Measurements from ENCODE around the gene CPT1A. TPM values are rescaled to one million over a fixed set of nuclear protein-coding genes. Genes with fewer than 3 reads are reported as not detected.

Gene CPT1A
- total and polyA plus RNA-seq, 7 donors, result 8.6 to 29.2 (median 12.9) TPM

DNA sequence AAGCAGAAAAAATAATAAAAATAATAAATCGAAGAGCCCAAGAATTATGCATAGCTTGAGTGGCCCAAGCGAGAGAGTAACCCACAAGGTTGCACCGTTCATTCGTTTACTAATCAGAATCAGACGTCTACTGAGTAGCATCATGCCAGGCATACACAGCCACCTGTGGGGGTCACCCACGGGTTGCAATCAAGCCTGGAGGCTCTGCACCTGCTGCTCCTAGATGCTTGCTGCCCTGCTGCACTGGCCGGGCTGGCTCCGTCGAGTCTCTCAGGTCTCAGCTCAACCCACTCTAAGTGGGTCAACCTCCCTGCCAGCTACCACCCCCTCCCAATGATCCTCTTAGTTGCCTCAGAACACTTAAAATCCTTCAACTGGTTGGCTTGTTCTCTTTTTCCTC is 88.4 kb downstream of the CPT1A start:
- Histone ChIP-seq H3K9me3 (no peaks in the 10 kb centered on the region), H3K27ac (no peak overlapping the region), H3K36me3 (ENCODE audit: insufficient read depth in 1 of 2, low read depth in 1 of 2) (peaks cover 3 to 32% of the 10 kb centered on the region in 2 donors), H3K4me3 (no peak overlapping the region), H3K27me3 (ENCODE audit: insufficient read depth in 3 of 3, low read length in 2 of 3) (peaks cover 0 to 26% (median 4%) of the 10 kb centered on the region in 3 donors), H3K4me1 (no peaks in the 10 kb centered on the region)
- ATAC-seq, result peak in 2 of 4 donors; percentile 25 to 48
- DNase-seq, result no peak
- intact Hi-C loops (cut with DNase I), result no loop called here
- TF ChIP-seq, protein P1, sequence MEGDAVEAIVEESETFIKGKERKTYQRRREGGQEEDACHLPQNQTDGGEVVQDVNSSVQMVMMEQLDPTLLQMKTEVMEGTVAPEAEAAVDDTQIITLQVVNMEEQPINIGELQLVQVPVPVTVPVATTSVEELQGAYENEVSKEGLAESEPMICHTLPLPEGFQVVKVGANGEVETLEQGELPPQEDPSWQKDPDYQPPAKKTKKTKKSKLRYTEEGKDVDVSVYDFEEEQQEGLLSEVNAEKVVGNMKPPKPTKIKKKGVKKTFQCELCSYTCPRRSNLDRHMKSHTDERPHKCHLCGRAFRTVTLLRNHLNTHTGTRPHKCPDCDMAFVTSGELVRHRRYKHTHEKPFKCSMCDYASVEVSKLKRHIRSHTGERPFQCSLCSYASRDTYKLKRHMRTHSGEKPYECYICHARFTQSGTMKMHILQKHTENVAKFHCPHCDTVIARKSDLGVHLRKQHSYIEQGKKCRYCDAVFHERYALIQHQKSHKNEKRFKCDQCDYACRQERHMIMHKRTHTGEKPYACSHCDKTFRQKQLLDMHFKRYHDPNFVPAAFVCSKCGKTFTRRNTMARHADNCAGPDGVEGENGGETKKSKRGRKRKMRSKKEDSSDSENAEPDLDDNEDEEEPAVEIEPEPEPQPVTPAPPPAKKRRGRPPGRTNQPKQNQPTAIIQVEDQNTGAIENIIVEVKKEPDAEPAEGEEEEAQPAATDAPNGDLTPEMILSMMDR (IDR thresholded peaks at IDR 0.05), result no peak
- WGBS, 3 donors, result 67 to 78% (median 67%) methylated on average over 9 of the region's 9 CpGs

DNA sequence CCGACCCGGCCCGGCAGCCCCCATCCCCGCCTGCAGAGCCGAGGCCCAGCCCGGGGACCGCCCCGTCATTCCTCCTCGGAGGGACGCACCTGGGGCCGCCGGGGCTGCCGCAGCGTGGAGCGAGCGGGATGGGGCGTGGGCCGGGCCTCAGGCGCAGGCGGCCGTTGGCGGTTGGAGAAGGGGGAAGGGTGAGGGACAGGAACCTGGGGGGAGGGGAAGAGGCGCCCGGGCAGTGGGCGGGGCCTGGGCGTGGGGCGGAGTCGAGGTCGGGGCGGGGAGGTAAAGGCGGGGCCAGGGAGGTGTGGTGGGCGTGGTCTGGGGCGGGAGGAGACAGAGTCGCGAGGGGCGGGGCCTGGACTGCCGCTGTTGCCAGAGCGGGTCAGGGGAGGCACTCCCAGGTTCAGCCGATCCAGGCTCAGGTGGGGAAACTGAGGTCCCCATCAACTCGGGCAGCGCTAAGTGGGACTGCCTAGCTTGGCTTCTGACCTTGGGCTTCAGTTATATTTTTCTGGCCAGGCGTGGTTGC is 90.3 kb downstream of the CPT1A start, which contains the start of gene TESMIN:
Gene TESMIN (minus strand): TSS at position 190 of the 526 bp plus-strand sequence. CDS start 860 bp downstream, outside the sequence.
- ATAC-seq (peak; percentile 86 to 94 (median 89)), DNase-seq (peak; percentile 75 to 89)
- Histone ChIP-seq H3K27me3 (ENCODE audit: insufficient read depth in 3 of 3, low read length in 2 of 3) (peaks cover 0 to 29% (median 4%) of the 10 kb centered on the region in 3 donors), H3K4me3 (peak within 1 kb of the TSS; percentile 45), H3K9me3 (no peaks in the 10 kb centered on the region), H3K27ac (no peak within 1 kb of the TSS), H3K4me1 (no peaks in the 10 kb centered on the region), H3K36me3 (ENCODE audit: insufficient read depth in 1 of 2, low read depth in 1 of 2) (peaks cover 0 to 13% of the 10 kb centered on the region in 2 donors)
- WGBS, 3 donors, result 3 to 4% (median 4%) methylated on average over 26 to 42 of the region's 42 CpGs
- TF ChIP-seq, protein P1 (IDR thresholded peaks at IDR 0.05), result no peak
- intact Hi-C loops (cut with DNase I), result no loop called here

DNA sequence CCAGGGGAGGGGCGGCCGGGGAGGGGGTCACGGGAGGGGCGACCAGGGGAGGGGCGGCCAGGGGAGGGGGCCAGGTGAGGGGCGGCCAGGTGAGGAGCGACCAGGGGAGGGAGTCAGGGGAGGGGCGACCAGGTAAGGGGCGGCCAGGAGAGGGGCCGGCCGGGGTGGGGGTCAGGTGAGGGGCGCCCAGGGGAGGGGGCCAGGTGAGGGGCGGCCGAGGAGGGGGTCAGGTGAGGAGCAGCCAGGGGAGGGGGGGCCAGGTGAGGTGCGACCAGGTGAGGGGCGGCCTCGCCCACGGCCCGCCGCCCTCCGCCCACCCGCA is 90.8 kb downstream of the CPT1A start:
- peak overlapping the region; percentile 45 for H3K4me3 ChIP-seq
- no peak for ATAC-seq
- intact Hi-C loops (cut with DNase I), result no loop called here

DNA sequence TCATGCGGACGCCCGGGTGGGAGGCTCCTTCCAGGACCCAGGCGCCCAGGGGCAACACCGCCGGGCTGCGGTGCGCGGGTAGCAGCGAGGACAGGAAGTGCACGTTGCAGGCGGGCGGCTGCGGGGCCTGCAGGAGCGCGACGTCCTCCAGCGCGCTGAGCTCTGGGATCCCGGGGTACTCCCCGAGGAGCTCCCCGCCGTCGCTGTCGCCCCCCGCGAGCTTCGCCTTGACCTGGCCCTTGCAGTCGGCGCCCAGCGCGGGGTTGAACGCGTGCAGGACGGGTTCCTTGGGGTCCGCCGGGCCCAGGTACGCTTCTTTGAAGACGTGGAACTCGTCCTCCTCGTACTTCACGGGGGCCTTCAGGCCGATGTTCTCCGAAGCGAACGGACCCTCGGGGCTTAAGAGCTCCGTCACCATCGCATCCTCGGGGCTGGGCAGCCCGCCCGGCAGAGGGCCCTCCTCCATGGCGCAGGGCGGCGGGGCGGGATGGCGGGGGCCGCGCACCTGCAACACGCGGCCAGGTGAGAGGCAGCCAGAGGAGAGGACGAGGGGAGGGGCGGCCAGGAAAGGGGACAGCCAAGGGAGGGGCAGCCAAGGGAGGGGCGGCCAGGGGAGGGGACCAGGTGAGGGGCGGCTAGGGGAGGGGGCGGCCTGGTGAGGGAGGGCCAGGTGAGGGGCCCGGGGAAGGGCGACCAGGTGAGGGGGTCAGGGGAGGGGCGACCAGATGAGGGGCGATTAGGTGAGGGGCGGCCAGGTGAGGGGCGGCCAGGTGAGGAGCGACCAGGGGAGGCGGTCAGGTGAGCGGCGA is 91.3 kb downstream of the CPT1A start:
- intact Hi-C loops (cut with DNase I), result no loop called here
- 18 to 23% (median 21%) methylated on average over 56 to 76 of the region's 76 CpGs for WGBS, 3 donors
- DNase-seq (peak; percentile 25 to 57), ATAC-seq (peak in 1 of 4 donors; percentile 21)
- TF ChIP-seq, protein P1 (IDR thresholded peaks at IDR 0.05), result no peak
- Histone ChIP-seq H3K4me1 (no peaks in the 10 kb centered on the region), H3K9me3 (no peaks in the 10 kb centered on the region), H3K36me3 (ENCODE audit: insufficient read depth in 1 of 2, low read depth in 1 of 2) (peaks cover 0 to 9% of the 10 kb centered on the region in 2 donors), H3K27ac (no peak overlapping the region), H3K4me3 (peak overlapping the region; percentile 4), H3K27me3 (ENCODE audit: insufficient read depth in 3 of 3, low read length in 2 of 3) (peaks cover 0 to 29% (median 4%) of the 10 kb centered on the region in 3 donors)

More for the DNA sequence above, 90.8 kb downstream of the CPT1A start:
- 2 to 20% (median 20%) methylated on average over 1 to 18 of the region's 22 CpGs for WGBS, 3 donors
- TF ChIP-seq, protein P1 (IDR thresholded peaks at IDR 0.05), result no peak
- Histone ChIP-seq H3K9me3 (no peaks in the 10 kb centered on the region), H3K36me3 (ENCODE audit: insufficient read depth in 1 of 2, low read depth in 1 of 2) (peaks cover 0 to 9% of the 10 kb centered on the region in 2 donors), H3K4me1 (no peaks in the 10 kb centered on the region), H3K27me3 (ENCODE audit: insufficient read depth in 3 of 3, low read length in 2 of 3) (peaks cover 0 to 29% (median 4%) of the 10 kb centered on the region in 3 donors), H3K27ac (no peak overlapping the region)
- no peak for DNase-seq
